ENCODE data around the gene NUDT4. TPM values are rescaled to one million over a fixed set of nuclear protein-coding genes. Genes with fewer than 3 reads are reported as not detected.

The NUDT4 gene
- total RNA-seq, 1 experiment from 2014 or later = 236 TPM

DNA sequence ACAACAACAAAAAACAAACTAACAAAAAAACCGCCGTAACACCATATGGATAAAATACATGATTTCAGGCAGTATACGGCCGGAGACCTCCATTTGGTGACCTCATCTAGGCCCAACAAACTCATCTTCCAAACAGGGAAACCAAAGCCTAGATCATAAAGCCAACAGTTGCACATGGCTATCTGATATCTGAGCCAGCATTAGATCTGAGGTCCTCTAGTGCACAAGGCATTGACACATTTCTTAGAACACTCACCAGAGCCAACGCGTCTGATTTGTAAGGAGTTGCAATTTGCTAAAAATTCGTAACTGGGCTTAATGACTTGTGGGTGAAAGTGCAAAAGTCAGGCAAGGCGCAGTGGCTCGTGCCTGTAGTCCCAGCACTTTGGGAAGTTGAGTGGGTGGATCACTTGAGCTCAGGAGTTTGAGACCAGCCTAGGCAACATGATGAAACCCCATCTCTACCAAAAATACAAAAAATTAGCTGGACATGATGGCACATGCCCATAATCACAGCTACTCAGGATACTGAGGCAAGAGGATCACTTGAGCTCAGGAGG, 42.0 kb upstream of the NUDT4 start:
- no peaks in the 10 kb centered on the region for H3K9me3 ChIP-seq
- Mint-ChIP-seq H3K27ac (ENCODE audit: unreplicated experiment) (peak overlapping the region; percentile 84), H3K4me1 (ENCODE audit: low read depth, unreplicated experiment) (peaks cover 17% of the 10 kb centered on the region), H3K4me3 (ENCODE audit: unreplicated experiment) (peak overlapping the region; percentile 42), H3K9me3 (ENCODE audit: unreplicated experiment) (no peaks in the 10 kb centered on the region), H3K36me3 (ENCODE audit: insufficient read depth, unreplicated experiment) (no peaks in the 10 kb centered on the region), H3K27me3 (ENCODE audit: insufficient read depth, unreplicated experiment) (no peaks in the 10 kb centered on the region)
- no peak for TF ChIP-seq CTCF (IDR thresholded peaks at IDR 0.05; ENCODE audit: insufficient read depth in 1 of 2, low read depth in 1 of 2, low read length in 1 of 2, severe bottlenecking in 1 of 2, unreplicated experiment in 1 of 2)
- H3K27me3 ChIP-seq (replicated peaks; ENCODE audit: control insufficient read depth, insufficient read depth, low read length) = no peaks in the 10 kb centered on the region
- H3K4me3 ChIP-seq (ENCODE audit: low read depth, low read length) = no peak overlapping the region
- POLR2A ChIA-PET = no interaction called here
- no peaks in the 10 kb centered on the region for H3K36me3 ChIP-seq (ENCODE audit: control insufficient read depth, insufficient read depth, low read length)
- CTCF ChIA-PET = interaction anchor here (0.7 kb wide), 1 partner anchor 27 kb away, joined by 3 read pairs; no protein-coding TSS in a partner anchor
- peaks cover 28% of the 10 kb centered on the region for H3K4me1 ChIP-seq
- DNase-seq = no peak
- no TSS peak for BruUV-seq (replicated peaks)
- intact Hi-C loops (cut with micrococcal nuclease; ENCODE audit: unreplicated experiment) = loop anchor here (2.0 kb wide), 1 partner anchor 41 kb away; the partner anchor contains the start of gene NUDT4

DNA sequence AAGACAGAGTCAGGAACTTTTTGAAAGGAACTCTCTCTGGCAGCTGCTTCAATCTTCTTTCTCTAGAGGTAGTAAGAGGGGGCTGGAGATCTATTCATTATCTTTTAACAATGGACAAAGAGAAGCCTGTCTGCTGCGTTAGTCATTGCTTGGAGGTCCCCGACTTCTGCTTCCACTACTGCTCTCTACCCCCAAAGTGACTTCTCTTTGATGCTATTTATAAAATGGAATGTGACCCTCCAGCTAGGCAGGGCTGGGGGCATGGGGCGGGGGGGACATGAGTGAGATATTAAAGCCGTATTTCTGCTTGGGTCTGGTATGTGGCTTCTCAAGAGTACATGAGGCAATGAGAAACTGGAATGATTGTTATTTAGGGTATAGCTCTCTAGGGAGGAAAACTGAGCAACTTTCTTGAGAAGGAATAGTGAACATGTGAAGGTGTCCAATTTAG, 41.4 kb upstream of the NUDT4 start:
- ChIA-PET CTCF (interaction anchor here (0.5 to 0.7 kb wide), 2 partner anchors 27 to 41 kb away, joined by 3 read pairs; no protein-coding TSS in a partner anchor), POLR2A (no interaction called here)
- no peaks in the 10 kb centered on the region for H3K27me3 ChIP-seq (replicated peaks; ENCODE audit: control insufficient read depth, insufficient read depth, low read length)
- Mint-ChIP-seq H3K27ac (ENCODE audit: unreplicated experiment) (peak overlapping the region; percentile 84), H3K4me1 (ENCODE audit: low read depth, unreplicated experiment) (peaks cover 17% of the 10 kb centered on the region), H3K4me3 (ENCODE audit: unreplicated experiment) (peak overlapping the region; percentile 42), H3K36me3 (ENCODE audit: insufficient read depth, unreplicated experiment) (no peaks in the 10 kb centered on the region), H3K9me3 (ENCODE audit: unreplicated experiment) (no peaks in the 10 kb centered on the region), H3K27me3 (ENCODE audit: insufficient read depth, unreplicated experiment) (no peaks in the 10 kb centered on the region)
- H3K9me3 ChIP-seq = no peaks in the 10 kb centered on the region
- peak in 1 of 2 experiments; percentile 61 for DNase-seq
- H3K4me1 ChIP-seq = peaks cover 28% of the 10 kb centered on the region
- intact Hi-C loops (cut with micrococcal nuclease; ENCODE audit: unreplicated experiment) = loop anchor here (2.0 kb wide), 1 partner anchor 40 kb away; the partner anchor contains the start of gene NUDT4
- TF ChIP-seq CTCF (IDR thresholded peaks at IDR 0.05; ENCODE audit: insufficient read depth in 1 of 2, low read depth in 1 of 2, low read length in 1 of 2, severe bottlenecking in 1 of 2, unreplicated experiment in 1 of 2) = no peak
- H3K36me3 ChIP-seq (ENCODE audit: control insufficient read depth, insufficient read depth, low read length) = no peaks in the 10 kb centered on the region
- H3K4me3 ChIP-seq (ENCODE audit: low read depth, low read length) = no peak overlapping the region
- no TSS peak for BruUV-seq (replicated peaks)

- no peak overlapping the region for H3K4me3 Mint-ChIP-seq (ENCODE audit: unreplicated experiment)
- H3K36me3 Mint-ChIP-seq (ENCODE audit: insufficient read depth, unreplicated experiment) = no peaks in the 10 kb centered on the region
- no peaks in the 10 kb centered on the region for H3K9me3 Mint-ChIP-seq (ENCODE audit: unreplicated experiment)
- H3K27me3 Mint-ChIP-seq (ENCODE audit: insufficient read depth, unreplicated experiment) = no peaks in the 10 kb centered on the region
- no TSS peak for BruUV-seq (replicated peaks)
- peaks cover 17% of the 10 kb centered on the region for H3K4me1 Mint-ChIP-seq (ENCODE audit: low read depth, unreplicated experiment)
- peaks cover 28% of the 10 kb centered on the region for H3K4me1 ChIP-seq
- H3K27ac Mint-ChIP-seq (ENCODE audit: unreplicated experiment) = no peak overlapping the region
- intact Hi-C loops (cut with micrococcal nuclease; ENCODE audit: unreplicated experiment) = no loop called here
- H3K9me3 ChIP-seq = no peaks in the 10 kb centered on the region
- no peaks in the 10 kb centered on the region for H3K27me3 ChIP-seq (replicated peaks; ENCODE audit: control insufficient read depth, insufficient read depth, low read length)
- ChIA-PET POLR2A (no interaction called here), CTCF (no interaction called here)
- H3K36me3 ChIP-seq (ENCODE audit: control insufficient read depth, insufficient read depth, low read length) = no peaks in the 10 kb centered on the region
- no peak for TF ChIP-seq CTCF (IDR thresholded peaks at IDR 0.05; ENCODE audit: insufficient read depth in 1 of 2, low read depth in 1 of 2, low read length in 1 of 2, severe bottlenecking in 1 of 2, unreplicated experiment in 1 of 2)
- no peak overlapping the region for H3K4me3 ChIP-seq (ENCODE audit: low read depth, low read length)
- DNase-seq = no peak
These were observed 39.1 kb upstream of the NUDT4 start for GRCh38 chr12:93338598-93338997.
